Measurements from ENCODE around the gene EPB41L4A.

GRCh38 chr5:112270299-112271293, 148.5 kb downstream of the EPB41L4A start:
- TF ChIP-seq POLR2A (IDR thresholded peaks at IDR 0.05) (no peak), CTCF (IDR thresholded peaks at IDR 0.05) (no peak)

Measured in adrenal gland (tissue), 5 donors.